ENCODE results near the gene SOX6. TPM values are rescaled to one million over a fixed set of nuclear protein-coding genes. Genes with fewer than 3 reads are reported as not detected.

The SOX6 gene
- total RNA-seq, 4 donors from 2014 or later, result 17.9 to 27.9 (median 23.3) TPM

DNA sequence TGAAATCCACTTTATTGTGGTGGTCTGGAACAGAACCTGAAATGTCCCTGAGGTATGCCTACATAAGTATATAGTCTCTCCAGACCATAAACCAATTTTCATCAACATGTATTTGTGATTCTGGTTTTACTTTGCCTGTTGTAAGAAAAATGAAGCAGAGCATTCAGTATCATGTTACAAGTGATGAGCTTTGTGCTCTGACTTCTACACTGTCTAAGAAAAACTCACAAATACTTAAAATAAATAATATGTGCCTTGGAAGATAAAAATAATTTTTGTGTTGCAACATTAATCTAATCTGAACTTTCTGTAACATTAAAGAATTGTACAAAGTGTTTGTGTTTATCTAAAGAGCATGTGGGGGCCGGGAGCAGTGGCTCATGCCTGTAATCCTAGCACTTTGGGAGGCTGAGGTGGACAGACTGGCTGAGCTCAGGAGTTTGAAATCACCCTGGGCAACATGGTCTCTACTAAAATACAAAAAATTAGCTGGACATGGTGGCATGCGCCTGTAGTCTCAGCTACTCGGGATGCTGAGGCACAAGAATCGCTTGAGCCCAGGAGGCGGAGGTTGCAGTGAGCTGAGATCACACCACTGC lies 219.5 kb downstream of the SOX6 start:
- Histone ChIP-seq H3K36me3 (no peaks in the 10 kb centered on the region), H3K27ac (no peak overlapping the region), H3K4me3 (replicated peaks in 1 of 3) (no peak overlapping the region), H3K4me1 (no peaks in the 10 kb centered on the region), H3K9me3 (no peaks in the 10 kb centered on the region), H3K27me3 (no peaks in the 10 kb centered on the region)
- no peak for DNase-seq
- WGBS, 2 donors, result 93 to 96% methylated on average over 5 of the region's 5 CpGs
- intact Hi-C loops (cut with DNase I), result no loop called here
- TF ChIP-seq POLR2A (IDR thresholded peaks at IDR 0.05), result no peak
- TF ChIP-seq, protein P1, sequence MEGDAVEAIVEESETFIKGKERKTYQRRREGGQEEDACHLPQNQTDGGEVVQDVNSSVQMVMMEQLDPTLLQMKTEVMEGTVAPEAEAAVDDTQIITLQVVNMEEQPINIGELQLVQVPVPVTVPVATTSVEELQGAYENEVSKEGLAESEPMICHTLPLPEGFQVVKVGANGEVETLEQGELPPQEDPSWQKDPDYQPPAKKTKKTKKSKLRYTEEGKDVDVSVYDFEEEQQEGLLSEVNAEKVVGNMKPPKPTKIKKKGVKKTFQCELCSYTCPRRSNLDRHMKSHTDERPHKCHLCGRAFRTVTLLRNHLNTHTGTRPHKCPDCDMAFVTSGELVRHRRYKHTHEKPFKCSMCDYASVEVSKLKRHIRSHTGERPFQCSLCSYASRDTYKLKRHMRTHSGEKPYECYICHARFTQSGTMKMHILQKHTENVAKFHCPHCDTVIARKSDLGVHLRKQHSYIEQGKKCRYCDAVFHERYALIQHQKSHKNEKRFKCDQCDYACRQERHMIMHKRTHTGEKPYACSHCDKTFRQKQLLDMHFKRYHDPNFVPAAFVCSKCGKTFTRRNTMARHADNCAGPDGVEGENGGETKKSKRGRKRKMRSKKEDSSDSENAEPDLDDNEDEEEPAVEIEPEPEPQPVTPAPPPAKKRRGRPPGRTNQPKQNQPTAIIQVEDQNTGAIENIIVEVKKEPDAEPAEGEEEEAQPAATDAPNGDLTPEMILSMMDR (IDR thresholded peaks at IDR 0.05), result no peak

DNA sequence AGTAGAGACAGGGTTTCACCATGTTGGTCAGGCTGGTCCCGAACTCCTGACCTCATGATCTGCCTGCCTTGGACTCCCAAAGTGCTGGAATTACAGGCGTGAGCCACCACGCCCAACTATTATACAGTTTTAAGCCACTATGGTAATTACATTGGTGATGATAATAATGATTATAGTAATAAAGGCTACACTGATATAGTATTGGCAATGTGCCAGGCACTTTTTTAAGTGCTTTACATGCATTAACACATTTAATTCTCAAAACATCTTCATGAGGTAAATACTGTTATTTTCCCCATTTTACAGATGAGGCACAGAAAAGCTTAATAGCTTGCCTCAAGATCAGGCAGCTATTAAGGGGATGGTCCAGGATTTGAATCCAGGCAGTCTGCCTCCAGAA lies 222.5 kb downstream of the SOX6 start:
- H3K9me3 ChIP-seq, result no peaks in the 10 kb centered on the region
- no peaks in the 10 kb centered on the region for H3K4me1 ChIP-seq
- H3K4me3 ChIP-seq (replicated peaks in 1 of 3), result no peak overlapping the region
- 94 to 95% methylated on average over 3 of the region's 3 CpGs for WGBS, 2 donors
- no peaks in the 10 kb centered on the region for H3K36me3 ChIP-seq
- no peak for DNase-seq
- TF ChIP-seq POLR2A (IDR thresholded peaks at IDR 0.05), result no peak
- TF ChIP-seq, protein P1 (IDR thresholded peaks at IDR 0.05), result no peak
- intact Hi-C loops (cut with DNase I), result no loop called here
- H3K27ac ChIP-seq, result no peak overlapping the region
- H3K27me3 ChIP-seq, result no peaks in the 10 kb centered on the region

DNA sequence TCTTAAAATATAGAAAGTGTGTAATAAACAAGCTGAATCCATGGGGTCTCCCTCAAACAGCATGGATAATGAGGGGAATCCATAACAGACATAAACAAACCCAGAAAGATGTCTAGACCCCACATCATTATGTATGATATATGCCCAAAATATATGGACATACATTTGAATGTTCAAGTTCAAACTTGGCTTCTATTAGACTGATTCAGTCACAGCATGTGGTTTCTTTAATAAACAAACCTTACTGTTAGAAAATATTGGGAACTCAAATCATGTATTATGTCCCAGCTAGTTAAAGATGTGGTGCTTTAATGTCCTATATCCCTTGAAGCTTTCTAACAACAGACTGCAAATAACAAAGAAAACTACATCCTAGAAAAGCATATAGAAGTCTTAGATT lies 228.6 kb downstream of the SOX6 start:
- TF ChIP-seq, protein P1 (IDR thresholded peaks at IDR 0.05), result no peak
- TF ChIP-seq POLR2A (IDR thresholded peaks at IDR 0.05), result no peak
- H3K9me3 ChIP-seq, result no peaks in the 10 kb centered on the region
- no peak overlapping the region for H3K4me3 ChIP-seq (replicated peaks in 1 of 3)
- no peaks in the 10 kb centered on the region for H3K4me1 ChIP-seq
- DNase-seq, result no peak
- intact Hi-C loops (cut with DNase I), result no loop called here
- H3K27ac ChIP-seq, result no peak overlapping the region
- no peaks in the 10 kb centered on the region for H3K36me3 ChIP-seq
- H3K27me3 ChIP-seq, result no peaks in the 10 kb centered on the region

DNA sequence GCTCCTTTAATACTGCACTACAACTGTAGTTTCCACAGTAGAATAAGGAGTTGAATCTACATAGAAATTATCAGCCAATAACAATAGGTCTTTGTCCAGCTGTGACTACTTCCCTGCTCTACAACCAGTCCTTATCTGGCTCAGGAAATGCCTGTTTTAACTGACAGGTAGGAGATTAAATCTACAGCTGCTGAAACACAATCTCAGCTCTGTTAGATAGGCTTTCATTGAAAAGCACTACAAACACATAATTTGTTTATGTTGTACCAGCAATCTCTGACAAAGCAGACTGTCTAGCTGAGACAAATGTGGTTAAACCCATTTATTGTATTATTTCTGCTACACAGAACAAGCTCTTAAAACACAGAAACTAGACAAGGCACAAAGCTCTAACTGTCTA lies 230.0 kb downstream of the SOX6 start:
- DNase-seq, result no peak
- TF ChIP-seq POLR2A (IDR thresholded peaks at IDR 0.05), result no peak
- TF ChIP-seq, protein P1 (IDR thresholded peaks at IDR 0.05), result no peak
- Histone ChIP-seq H3K4me1 (no peaks in the 10 kb centered on the region), H3K27ac (no peak overlapping the region), H3K27me3 (no peaks in the 10 kb centered on the region), H3K4me3 (replicated peaks in 1 of 3) (no peak overlapping the region), H3K36me3 (no peaks in the 10 kb centered on the region), H3K9me3 (no peaks in the 10 kb centered on the region)
- intact Hi-C loops (cut with DNase I), result no loop called here

DNA sequence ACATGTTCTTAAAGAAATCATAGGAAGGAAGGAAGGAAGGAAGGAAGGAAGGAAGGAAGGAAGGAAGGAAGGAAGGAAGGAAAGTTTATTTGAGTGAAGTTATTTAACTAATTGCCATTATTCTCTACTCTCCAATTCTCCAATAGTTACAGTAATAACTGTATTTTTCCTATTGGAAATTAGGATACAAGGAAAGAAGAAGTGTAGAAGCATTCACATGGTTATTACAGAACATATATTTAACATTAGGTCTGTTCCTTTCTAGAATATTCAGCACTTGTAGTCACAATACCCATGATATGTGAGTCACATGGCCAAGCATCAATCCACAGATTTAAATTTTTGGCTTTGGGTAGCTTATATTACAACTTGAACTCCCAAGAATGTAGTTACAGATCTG lies 230.6 kb downstream of the SOX6 start:
- Histone ChIP-seq H3K27ac (no peak overlapping the region), H3K27me3 (no peaks in the 10 kb centered on the region), H3K4me1 (no peaks in the 10 kb centered on the region), H3K4me3 (replicated peaks in 1 of 3) (no peak overlapping the region), H3K36me3 (no peaks in the 10 kb centered on the region), H3K9me3 (no peaks in the 10 kb centered on the region)
- no peak for DNase-seq
- no peak for TF ChIP-seq POLR2A (IDR thresholded peaks at IDR 0.05)
- TF ChIP-seq, protein P1 (IDR thresholded peaks at IDR 0.05), result no peak
- intact Hi-C loops (cut with DNase I), result no loop called here
